OCI-LY3 (cell line): ENCODE results near the gene PRDM7.

Source experiments
- CTCF ChIP-seq: fragments of 200-600, 300-600 bp; sonication (generic); IDR thresholded peaks from 2 replicates; pipeline ENCODE4 v1.5.1; 2014; ENCODE audit warnings: antibody characterized with exemption, low read length, low read depth
- EZH2phosphoT487 ChIP-seq: fragments of 200-600 bp; shearing (Covaris generic); IDR thresholded peaks from 2 replicates; pipeline ENCODE4 v1.6.1; 2018; ENCODE audit warnings: antibody characterized with exemption, mixed run types, low read depth

GRCh38 chr16:90061437-90061836, 15.7 kb downstream of the PRDM7 start:
- TF ChIP-seq CTCF (no peak), EZH2phosphoT487 (no peak)
